Endothelial cell of coronary artery (primary cell): ENCODE data around the gene PADI1. TPM values are rescaled to one million over a fixed set of nuclear protein-coding genes. Genes with fewer than 3 reads are reported as not detected.

Source experiments
- total RNA-seq: library from RNA; depleted of rRNA; stranded (reverse); fragments of >200 nt; gene quantifications from 2 replicates; pipeline ENCODE4 v1.2.3, GENCODE V29; 2014

Gene PADI1, protein sequence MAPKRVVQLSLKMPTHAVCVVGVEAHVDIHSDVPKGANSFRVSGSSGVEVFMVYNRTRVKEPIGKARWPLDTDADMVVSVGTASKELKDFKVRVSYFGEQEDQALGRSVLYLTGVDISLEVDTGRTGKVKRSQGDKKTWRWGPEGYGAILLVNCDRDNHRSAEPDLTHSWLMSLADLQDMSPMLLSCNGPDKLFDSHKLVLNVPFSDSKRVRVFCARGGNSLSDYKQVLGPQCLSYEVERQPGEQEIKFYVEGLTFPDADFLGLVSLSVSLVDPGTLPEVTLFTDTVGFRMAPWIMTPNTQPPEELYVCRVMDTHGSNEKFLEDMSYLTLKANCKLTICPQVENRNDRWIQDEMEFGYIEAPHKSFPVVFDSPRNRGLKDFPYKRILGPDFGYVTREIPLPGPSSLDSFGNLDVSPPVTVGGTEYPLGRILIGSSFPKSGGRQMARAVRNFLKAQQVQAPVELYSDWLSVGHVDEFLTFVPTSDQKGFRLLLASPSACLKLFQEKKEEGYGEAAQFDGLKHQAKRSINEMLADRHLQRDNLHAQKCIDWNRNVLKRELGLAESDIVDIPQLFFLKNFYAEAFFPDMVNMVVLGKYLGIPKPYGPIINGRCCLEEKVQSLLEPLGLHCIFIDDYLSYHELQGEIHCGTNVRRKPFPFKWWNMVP
- total RNA-seq, result 0.09 TPM in 1 of 2 replicates, not detected in the other

DNA sequence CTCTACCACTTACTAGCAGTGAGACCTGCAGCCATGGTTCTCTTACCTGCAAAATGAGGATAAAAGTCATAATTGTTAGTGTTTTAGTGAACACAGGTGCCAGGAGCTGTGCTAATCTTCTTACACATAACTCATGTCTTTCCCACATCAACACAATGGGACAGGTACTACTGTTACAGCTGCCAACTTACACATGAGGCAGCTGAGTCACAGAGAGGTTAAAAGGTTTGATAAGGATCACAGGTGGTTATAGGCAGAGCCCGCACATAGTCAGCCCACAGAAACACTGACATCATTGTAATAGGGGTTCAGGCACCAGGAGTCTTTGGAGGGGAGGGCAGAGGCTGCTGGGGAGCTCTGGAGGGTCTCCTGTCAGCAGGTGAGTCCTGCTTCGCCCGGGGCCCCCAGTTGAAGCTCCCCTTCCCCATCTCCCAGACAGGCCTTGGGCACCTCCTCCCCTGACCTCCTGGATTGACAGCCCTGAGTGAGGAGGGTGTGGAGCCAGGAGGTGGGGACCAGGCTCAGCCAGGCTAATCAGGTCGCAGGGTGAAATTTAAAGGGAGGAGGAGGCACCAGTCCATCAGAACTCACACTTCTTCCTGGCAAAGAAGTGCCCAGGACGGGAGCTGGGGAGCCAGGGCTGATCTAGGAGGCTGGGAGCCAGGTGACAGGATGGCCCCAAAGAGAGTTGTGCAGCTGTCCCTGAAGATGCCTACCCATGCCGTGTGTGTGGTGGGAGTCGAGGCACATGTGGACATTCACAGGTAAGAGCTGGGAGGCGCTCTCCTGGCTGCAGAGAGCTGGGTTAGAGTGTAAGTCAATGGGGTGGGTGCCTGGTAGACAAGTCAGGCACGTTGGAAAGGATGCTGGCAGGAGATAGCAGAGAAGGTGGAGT, at the start of gene PADI1:
PADI1 (plus strand) TSS at position 583 of the 895 bp plus-strand sequence; CDS start at position 673, 90 bp downstream.

DNA sequence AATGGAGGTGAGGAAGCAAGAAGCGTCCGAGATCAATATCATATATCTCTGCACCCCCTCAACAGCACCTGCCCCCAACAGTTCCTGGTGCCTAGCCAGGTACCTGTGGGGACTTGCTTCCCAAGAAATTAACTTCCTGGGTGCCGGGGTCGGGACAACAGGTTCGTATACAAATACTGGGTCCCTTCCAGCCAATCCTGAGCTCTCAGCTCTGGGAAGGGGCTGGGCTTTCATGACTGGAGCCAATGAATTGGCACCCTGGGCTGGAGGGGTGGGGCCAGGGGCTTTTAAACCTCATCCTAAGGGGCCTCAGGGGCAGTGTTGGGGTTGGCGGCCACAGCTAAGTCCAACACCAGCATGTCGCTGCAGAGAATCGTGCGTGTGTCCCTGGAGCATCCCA, 43.9 kb downstream of the PADI1 start, which contains the start of gene PADI3:
PADI3 (plus strand) TSS at position 318 of the 400 bp plus-strand sequence; CDS start at position 358, 40 bp downstream.

Other genes with a start within 250 kb of the PADI1 start
- gene MFAP2, start 224.5 kb upstream of the PADI1 start, total RNA-seq, result 19.5 and 26.9 TPM in 2 replicates
- 44.9 and 81.9 TPM in 2 replicates for gene ATP13A2, start 193.2 kb upstream of the PADI1 start, total RNA-seq
- 144 and 147 TPM in 2 replicates for gene SDHB, start 151.1 kb upstream of the PADI1 start, total RNA-seq
- 0.09 TPM in 1 of 2 replicates, not detected in the other for gene PADI2, start 85.7 kb upstream of the PADI1 start, total RNA-seq
- not detected in 2 replicates for gene PADI3, start 44.0 kb downstream of the PADI1 start, total RNA-seq
- not detected in 2 replicates for gene PADI4, start 103.1 kb downstream of the PADI1 start, total RNA-seq
- gene PADI6, start 167.1 kb downstream of the PADI1 start, total RNA-seq, result not detected in 2 replicates
- 71.0 and 108 TPM in 2 replicates for gene RCC2, start 234.5 kb downstream of the PADI1 start, total RNA-seq